GM18873 (cell line): ENCODE results near the gene CAAP1.
"Not testable (repeated sequence)": the region's sequence is repeated elsewhere in the genome, so short reads cannot be mapped to it uniquely, and the experiment has no call there.

Source experiments
- ATAC-seq: cut with Tn5 transposase; IDR thresholded peaks from one replicate; pipeline ENCODE4 v1.9.1; 2021; ENCODE audit warnings: mild to moderate bottlenecking, moderate library complexity, moderate number of reproducible peaks; ENCODE audit not compliant: unreplicated experiment, low FRiP score

The CAAP1 gene

DNA sequence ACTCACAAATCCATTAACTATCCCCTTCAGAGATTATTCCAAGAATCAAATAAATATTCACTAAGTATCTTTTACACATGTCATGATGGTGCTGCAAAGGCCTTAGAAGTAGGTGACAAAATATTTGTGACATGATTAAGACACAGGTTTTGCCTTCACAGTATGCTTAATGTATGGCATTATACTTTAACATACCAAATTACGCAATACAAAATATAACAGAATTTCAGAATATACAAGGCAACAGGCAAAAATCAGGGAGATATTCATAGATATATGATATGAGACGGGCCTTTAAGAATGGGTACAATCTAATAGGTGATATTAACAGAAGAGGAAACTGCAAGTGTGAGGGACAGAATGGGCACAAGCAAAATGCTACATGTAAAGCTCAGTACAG lies 41.6 kb downstream of the CAAP1 start:
- no peak for ATAC-seq

GRCh38 chr9:26833792-26834191 lies 58.8 kb downstream of the CAAP1 start:
- no peak for ATAC-seq

DNA sequence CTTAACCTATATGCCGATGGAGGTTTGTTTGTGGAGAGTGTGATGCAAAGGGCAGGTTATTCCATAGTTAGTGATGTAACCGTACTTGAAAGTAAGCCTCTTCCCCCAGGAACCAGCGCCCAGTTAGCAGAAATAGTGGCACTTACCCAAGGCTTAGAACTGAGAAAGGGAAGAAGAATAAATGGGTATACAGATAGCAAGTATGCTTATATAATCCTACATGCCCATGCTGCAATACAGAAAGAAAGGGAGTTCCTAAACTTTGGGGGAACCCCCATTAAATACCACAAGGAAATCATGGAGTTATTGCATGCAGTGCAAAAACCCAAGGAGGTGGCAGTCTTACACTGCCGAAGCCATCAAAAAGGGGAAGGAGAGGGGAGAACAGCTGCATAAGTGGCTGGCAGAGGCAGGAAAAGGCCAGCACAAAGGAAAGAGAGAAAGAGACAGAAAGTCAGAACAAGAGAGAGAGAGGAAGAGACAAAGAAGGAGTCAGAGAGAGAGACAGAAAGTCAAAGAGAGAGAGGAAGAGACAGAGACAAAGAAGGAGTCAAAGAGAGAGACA lies 64.1 kb downstream of the CAAP1 start:
- ATAC-seq: not testable (repeated sequence)

DNA sequence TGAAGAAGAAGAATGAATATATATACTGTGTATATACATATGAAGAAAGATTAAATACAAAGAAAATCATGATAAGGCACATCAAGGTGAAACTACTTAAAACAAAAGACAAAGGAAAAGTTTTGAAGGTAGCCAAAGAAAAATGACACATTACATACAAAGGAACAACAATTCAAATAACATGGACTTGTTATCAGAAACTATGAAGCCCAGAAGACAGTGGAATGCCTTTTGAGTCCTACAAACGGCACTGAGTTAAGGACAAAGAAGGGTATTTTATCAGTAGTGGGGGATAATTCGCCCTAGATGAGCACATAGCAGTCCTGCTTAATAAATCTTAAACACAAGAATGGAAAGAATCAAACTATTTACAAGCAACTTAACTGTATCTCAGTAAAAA lies 77.8 kb downstream of the CAAP1 start:
- ATAC-seq: no peak

- no peak for ATAC-seq
Observed at GRCh38 chr9:26813247-26813646, 79.4 kb downstream of the CAAP1 start.

GRCh38 chr9:26812217-26812616 lies 80.4 kb downstream of the CAAP1 start:
- no peak for ATAC-seq

DNA sequence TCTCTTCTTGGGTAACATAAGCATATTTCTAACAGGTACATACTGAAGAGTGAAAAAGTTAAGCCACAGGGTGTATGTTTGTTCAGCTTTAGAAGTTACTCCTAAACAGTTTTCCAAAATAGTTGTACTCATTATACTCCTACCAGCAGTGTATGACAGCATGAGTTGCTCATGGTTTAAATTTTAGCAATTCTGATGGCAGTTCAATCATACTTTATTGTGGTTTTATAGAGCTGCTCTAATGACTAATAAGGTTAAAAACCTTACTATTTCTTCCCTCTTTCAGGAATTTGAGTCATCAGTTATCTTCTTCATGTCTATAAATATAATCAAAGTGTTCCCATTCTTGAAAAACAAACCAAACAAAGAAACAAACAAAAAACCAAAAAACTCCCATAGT lies 81.5 kb downstream of the CAAP1 start:
- no peak for ATAC-seq

DNA sequence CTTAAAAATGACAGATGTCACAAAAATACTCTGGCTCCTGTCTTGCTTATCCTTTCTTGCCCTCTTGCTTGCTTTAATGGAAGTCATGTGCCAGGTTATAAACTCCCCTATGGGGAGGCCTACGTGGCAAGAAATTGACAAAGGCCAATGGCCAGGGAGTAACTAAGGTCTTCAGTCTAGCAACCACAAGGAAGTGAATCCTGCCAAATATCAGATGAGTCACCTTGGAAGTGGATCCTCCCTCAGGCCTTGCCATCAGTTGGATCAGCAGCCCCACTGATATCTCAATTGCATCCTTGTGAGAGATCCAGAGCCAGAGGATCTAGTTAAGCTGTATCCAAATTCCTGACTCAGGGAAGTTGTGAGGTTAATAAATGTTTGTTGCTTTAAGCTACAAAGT lies 82.8 kb downstream of the CAAP1 start:
- ATAC-seq: no peak

- ATAC-seq: no peak
Observed at GRCh38 chr9:26807161-26807560, 85.4 kb downstream of the CAAP1 start.

- no peak for ATAC-seq
Observed at GRCh38 chr9:26802921-26803320, 89.7 kb downstream of the CAAP1 start.

DNA sequence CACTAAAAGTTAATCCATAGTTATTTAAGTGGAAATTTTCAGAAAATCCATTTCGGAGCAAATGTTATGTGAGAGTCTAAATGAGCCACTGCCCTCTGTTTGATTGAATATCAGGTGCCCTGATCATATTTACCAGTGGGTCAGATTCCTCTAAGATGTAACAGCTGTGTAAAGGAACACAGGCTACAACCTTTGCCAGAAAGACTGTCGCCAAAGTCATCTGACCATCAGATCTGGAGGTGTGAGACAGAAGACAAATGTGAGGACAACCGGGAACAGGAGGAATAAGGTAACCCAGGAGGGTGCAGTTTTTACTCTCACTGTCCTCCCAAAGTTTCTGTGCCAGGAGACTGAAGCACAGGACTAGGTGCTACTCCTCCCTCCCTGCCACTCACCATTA lies 90.8 kb downstream of the CAAP1 start:
- no peak for ATAC-seq

GRCh38 chr9:26800322-26800721 lies 92.3 kb downstream of the CAAP1 start:
- ATAC-seq: no peak

- ATAC-seq: no peak
Observed at GRCh38 chr9:26791274-26791673, 101.3 kb downstream of the CAAP1 start.
